Transverse colon (tissue), 4 donors: Measurements from ENCODE around the gene KRTAP10-3.

ENCODE experiments used
- EP300 ChIP-seq: sonication (generic); formaldehyde crosslinking; IDR thresholded peaks from one replicate; pipeline ENCODE4 v1.6.1; 2017; ENCODE audit warnings: antibody characterized with exemption, low read depth
- POLR2A ChIP-seq: fragments of 450-650 bp; IDR thresholded peaks from one replicate; pipeline ENCODE4 v1.6.1; 2016; ENCODE audit warnings: antibody characterized with exemption, mild to moderate bottlenecking, moderate library complexity
- POLR2AphosphoS5 ChIP-seq, 3 donors: sonication (generic); formaldehyde crosslinking; IDR thresholded peaks; one replicate each; pipeline ENCODE4 v1.6.1; 2016; ENCODE audit warnings: antibody characterized with exemption in 3 of 3
- TF ChIP-seq, protein P1 (sequence below), 5 experiments: fragments of 200-600 bp in 3 of 5; fragments of 450-650 bp in 2 of 5; sonication (generic) in 3 of 5; IDR thresholded peaks; 1 replicate in 2 of 5; 2 replicates in 3 of 5; pipeline ENCODE4 v1.5.1; 2016 to 2017; ENCODE audit warnings: antibody characterized with exemption in 5 of 5, inconsistent platforms in 3 of 5, mild to moderate bottlenecking in 2 of 5, moderate library complexity in 1 of 5

DNA sequence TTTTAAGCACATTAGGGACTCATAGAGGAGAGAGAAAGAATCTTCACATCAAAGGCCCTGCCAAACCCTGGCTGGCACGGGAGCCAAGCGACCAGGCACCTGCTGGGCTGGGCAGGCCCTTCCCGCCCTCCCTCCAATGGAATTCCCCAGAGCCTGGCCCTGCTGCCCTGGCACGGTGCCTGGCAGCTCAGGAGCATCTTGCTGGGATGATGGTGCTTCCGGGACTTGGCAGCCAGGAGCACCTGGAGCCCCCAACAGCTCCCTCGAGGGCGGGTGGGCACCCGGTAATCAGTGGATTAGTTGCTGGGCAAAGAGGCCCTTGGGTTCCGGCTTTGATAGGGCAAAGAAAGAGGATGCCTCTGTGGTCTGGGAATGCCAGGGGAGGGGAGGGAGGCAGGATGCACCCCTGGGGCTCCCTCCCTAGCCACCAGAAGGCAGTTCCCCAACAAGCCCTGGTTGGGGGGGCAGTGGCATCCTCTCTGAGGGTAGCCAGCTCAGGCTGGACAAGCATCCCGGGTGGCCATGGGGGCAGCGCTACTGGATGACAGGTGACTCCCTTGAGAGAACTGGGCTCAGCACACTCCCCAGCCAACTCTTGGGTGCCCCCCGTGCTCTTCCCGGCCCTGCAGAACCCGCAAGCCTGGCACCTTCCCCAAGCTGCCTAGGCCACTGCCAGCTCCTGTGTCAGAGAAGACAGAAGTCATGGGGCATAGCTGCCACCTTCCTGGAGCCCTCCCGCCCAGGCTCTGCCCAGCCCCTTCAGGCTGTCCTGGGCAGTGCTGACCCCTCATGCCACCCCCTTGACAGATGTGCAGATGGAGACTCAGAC, 45.0 kb downstream of the KRTAP10-3 start:
- TF ChIP-seq, protein P1, sequence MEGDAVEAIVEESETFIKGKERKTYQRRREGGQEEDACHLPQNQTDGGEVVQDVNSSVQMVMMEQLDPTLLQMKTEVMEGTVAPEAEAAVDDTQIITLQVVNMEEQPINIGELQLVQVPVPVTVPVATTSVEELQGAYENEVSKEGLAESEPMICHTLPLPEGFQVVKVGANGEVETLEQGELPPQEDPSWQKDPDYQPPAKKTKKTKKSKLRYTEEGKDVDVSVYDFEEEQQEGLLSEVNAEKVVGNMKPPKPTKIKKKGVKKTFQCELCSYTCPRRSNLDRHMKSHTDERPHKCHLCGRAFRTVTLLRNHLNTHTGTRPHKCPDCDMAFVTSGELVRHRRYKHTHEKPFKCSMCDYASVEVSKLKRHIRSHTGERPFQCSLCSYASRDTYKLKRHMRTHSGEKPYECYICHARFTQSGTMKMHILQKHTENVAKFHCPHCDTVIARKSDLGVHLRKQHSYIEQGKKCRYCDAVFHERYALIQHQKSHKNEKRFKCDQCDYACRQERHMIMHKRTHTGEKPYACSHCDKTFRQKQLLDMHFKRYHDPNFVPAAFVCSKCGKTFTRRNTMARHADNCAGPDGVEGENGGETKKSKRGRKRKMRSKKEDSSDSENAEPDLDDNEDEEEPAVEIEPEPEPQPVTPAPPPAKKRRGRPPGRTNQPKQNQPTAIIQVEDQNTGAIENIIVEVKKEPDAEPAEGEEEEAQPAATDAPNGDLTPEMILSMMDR (IDR thresholded peaks at IDR 0.05), result no peak
- TF ChIP-seq POLR2A (no peak), EP300 (no peak), POLR2AphosphoS5 (IDR thresholded peaks at IDR 0.05) (no peak)
